Gastrocnemius medialis (tissue), 4 donors: ENCODE results near the gene HTT-AS. TPM values are rescaled to one million over a fixed set of nuclear protein-coding genes. Genes with fewer than 3 reads are reported as not detected.

Experiments
- ATAC-seq, 2 donors: fragments of 150-250 bp; one replicate each; pipeline ENCODE4 v1.9.1; 2016
- DNase-seq, 2 donors: peaks; one replicate each; pipeline ENCODE4 v3.0.0-alpha.2; 2019
- H3K27ac ChIP-seq, 4 donors: fragments of 200-600 bp; sonication (generic); 1 replicate in 1 of 4; 2 replicates in 3 of 4; pipeline ENCODE4 v1.5.1; 2016 to 2018; ENCODE audit warnings: mild to moderate bottlenecking in 2 of 4, moderate library complexity in 1 of 4
- H3K27me3 ChIP-seq, 3 donors: fragments of 200-600 bp; sonication (generic) in 2 of 3; 1 replicate in 1 of 3; 2 replicates in 2 of 3; pipeline versions ENCODE4 v1.5.1 to v1.6.0; 2016 to 2019; ENCODE audit warnings: mild to moderate bottlenecking in 1 of 3, moderate library complexity in 1 of 3
- H3K36me3 ChIP-seq, 2 donors: fragments of 200-600 bp; sonication (generic) in 1 of 2; one replicate each; pipeline ENCODE4 v1.5.1; 2017 to 2018
- H3K4me1 ChIP-seq, 2 donors: fragments of 200-600 bp; sonication (generic) in 1 of 2; one replicate each; pipeline ENCODE4 v1.5.1; 2016 to 2017; ENCODE audit warnings: mild to moderate bottlenecking in 2 of 2
- H3K4me3 ChIP-seq, 4 donors: fragments of 200-600 bp; sonication (generic) in 3 of 4; 1 replicate in 1 of 4; 2 replicates in 3 of 4; pipeline ENCODE4 v1.5.1; 2016 to 2019; ENCODE audit warnings: mild to moderate bottlenecking in 2 of 4
- H3K9me3 ChIP-seq, 3 donors: fragments of 200-600 bp; sonication (generic) in 2 of 3; 1 replicate in 1 of 3; 2 replicates in 2 of 3; pipeline ENCODE4 v1.5.1; 2016 to 2019
- POLR2A ChIP-seq, 2 donors: fragments of 450-650 bp; IDR thresholded peaks; one replicate each; pipeline ENCODE4 v1.6.1; 2017; ENCODE audit warnings: antibody characterized with exemption in 2 of 2, mild to moderate bottlenecking in 2 of 2, moderate library complexity in 2 of 2
- in situ Hi-C, 4 donors: fragments of 200-750 bp; cut with MboI; loops; one replicate each; pipeline versions ENCODE4 v1.15.0 to v1.8.0; 2017; ENCODE audit warnings: low sequenced_read_pairs in 4 of 4
- intact Hi-C: fragments of 100-400 bp; cut with DNase I; formaldehyde crosslinking; loops from one replicate; pipeline ENCODE4 v1.15.1; 2023; ENCODE audit warnings: low total_unique reads
- total RNA-seq, 4 donors: library from RNA; depleted of rRNA; stranded (reverse); fragments of >200 nt; gene quantifications; one replicate each; pipeline versions ENCODE4 v1.1.0 to v1.2.3, GENCODE V29; 2016
- TF ChIP-seq, protein P1 (sequence below), 5 experiments: fragments of 450-650 bp in 3 of 5; fragments of 200-600 bp in 2 of 5; sonication (generic) in 2 of 5; IDR thresholded peaks in 4 of 5; conservative IDR thresholded peaks in 1 of 5; 1 replicate in 4 of 5; 2 replicates in 1 of 5; pipeline ENCODE4 v1.5.1; 2016 to 2019; ENCODE audit warnings: antibody characterized with exemption in 5 of 5, mild to moderate bottlenecking in 3 of 5, moderate library complexity in 3 of 5

The HTT-AS gene
- total RNA-seq, 4 donors from 2014 or later, result not detected

DNA sequence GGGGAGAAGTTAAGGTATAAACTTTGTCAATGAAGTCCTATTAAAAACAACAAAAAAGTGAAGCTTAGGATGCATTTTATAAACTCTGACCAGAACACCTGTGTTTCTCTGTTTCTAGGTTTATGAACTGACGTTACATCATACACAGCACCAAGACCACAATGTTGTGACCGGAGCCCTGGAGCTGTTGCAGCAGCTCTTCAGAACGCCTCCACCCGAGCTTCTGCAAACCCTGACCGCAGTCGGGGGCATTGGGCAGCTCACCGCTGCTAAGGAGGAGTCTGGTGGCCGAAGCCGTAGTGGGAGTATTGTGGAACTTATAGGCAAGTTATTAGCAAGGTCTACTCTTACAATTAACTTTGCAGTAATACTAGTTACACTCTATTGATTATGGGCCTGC, 46.8 kb upstream of the HTT-AS start:
- Histone ChIP-seq H3K27me3 (no peaks in the 10 kb centered on the region), H3K27ac (peak overlapping the region in 3 of 4 donors; percentile 73 to 80 (median 77)), H3K4me3 (no peak overlapping the region), H3K4me1 (peaks cover 23 to 25% of the 10 kb centered on the region in 2 donors), H3K36me3 (peaks cover 0 to 32% of the 10 kb centered on the region in 2 donors), H3K9me3 (no peaks in the 10 kb centered on the region)
- intact Hi-C loops (no loop called here), in situ Hi-C loops (no loop called here)
- TF ChIP-seq, protein P1, sequence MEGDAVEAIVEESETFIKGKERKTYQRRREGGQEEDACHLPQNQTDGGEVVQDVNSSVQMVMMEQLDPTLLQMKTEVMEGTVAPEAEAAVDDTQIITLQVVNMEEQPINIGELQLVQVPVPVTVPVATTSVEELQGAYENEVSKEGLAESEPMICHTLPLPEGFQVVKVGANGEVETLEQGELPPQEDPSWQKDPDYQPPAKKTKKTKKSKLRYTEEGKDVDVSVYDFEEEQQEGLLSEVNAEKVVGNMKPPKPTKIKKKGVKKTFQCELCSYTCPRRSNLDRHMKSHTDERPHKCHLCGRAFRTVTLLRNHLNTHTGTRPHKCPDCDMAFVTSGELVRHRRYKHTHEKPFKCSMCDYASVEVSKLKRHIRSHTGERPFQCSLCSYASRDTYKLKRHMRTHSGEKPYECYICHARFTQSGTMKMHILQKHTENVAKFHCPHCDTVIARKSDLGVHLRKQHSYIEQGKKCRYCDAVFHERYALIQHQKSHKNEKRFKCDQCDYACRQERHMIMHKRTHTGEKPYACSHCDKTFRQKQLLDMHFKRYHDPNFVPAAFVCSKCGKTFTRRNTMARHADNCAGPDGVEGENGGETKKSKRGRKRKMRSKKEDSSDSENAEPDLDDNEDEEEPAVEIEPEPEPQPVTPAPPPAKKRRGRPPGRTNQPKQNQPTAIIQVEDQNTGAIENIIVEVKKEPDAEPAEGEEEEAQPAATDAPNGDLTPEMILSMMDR (IDR thresholded peaks at IDR 0.05 in 4 of 5, conservative IDR thresholded peaks at IDR 0.05 in 1 of 5), result no peak
- no peak for TF ChIP-seq POLR2A (IDR thresholded peaks at IDR 0.05)
- ATAC-seq (no peak), DNase-seq (no peak)

DNA sequence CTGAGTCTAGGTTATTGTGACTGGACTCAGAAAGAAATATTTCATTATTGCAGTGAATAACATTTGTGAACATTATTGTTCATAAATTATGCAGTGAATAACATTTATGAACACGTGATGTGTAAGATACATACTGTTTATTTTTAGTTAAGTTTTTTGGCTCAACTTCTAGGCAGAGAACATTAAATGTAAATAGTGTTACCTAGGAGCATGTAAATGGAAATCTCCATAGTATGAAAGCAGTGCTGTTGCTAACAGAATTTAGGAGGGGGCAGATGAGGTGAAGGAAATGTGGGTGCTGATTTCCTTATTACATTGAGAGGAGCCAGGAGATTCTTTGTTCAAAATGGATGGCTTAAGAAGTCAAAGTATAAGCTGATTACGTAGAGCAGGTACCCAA, 45.1 kb upstream of the HTT-AS start:
- Histone ChIP-seq H3K27me3 (no peaks in the 10 kb centered on the region), H3K9me3 (no peaks in the 10 kb centered on the region), H3K36me3 (peaks cover 0 to 37% of the 10 kb centered on the region in 2 donors), H3K4me1 (peaks cover 31% of the 10 kb centered on the region in 2 donors), H3K27ac (peak overlapping the region in 1 of 4 donors; percentile 5), H3K4me3 (no peak overlapping the region)
- ATAC-seq (no peak), DNase-seq (no peak)
- intact Hi-C loops (no loop called here), in situ Hi-C loops (no loop called here)
- no peak for TF ChIP-seq POLR2A (IDR thresholded peaks at IDR 0.05)
- TF ChIP-seq, protein P1 (IDR thresholded peaks at IDR 0.05 in 4 of 5, conservative IDR thresholded peaks at IDR 0.05 in 1 of 5), result no peak

DNA sequence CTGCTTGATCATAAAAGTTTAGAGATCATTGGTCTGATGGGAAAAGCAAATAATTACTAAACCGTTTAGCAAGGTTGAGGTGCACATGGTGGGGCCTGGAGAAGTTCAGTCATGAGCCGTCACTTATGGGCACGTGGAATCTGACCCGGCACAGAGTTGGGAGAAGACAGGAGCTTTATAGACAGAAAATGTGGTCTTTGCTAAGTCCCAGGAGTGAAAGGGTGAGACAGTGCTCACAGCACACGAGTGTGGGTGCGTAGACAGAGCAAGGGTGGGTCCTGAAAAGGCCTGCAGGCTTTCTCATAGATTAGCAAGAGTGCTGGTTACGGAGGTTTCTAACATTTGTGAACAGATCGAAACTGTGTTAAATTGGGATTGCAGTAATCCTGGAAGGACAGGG, 44.0 kb upstream of the HTT-AS start:
- Histone ChIP-seq H3K27me3 (no peaks in the 10 kb centered on the region), H3K9me3 (no peaks in the 10 kb centered on the region), H3K4me3 (no peak overlapping the region), H3K4me1 (peaks cover 35% of the 10 kb centered on the region in 2 donors), H3K36me3 (peaks cover 0 to 37% of the 10 kb centered on the region in 2 donors), H3K27ac (no peak overlapping the region)
- no peak for ATAC-seq
- in situ Hi-C loops, result no loop called here
- intact Hi-C loops, result no loop called here
- no peak for TF ChIP-seq POLR2A (IDR thresholded peaks at IDR 0.05)
- TF ChIP-seq, protein P1 (IDR thresholded peaks at IDR 0.05 in 4 of 5, conservative IDR thresholded peaks at IDR 0.05 in 1 of 5), result no peak
- no peak for DNase-seq

DNA sequence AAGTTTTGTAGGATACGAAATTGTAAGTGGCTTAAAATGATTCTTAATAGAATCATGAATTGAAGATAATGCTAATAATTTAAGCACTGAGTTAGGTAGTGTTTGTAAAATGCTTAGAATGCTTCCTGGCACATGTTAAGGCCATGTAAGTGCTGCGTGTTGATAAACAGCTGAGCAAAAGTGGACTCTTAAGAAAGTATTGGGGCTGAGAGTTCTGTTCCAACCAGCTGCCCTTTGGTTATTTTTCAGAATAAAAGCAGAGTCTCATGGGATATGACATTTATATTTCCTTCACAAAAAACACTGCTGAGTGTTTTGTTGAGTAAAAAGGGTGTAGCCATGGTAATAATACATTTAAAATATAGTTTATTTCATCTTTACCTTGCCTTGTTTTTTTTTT, 42.6 kb upstream of the HTT-AS start:
- TF ChIP-seq, protein P1 (IDR thresholded peaks at IDR 0.05 in 4 of 5, conservative IDR thresholded peaks at IDR 0.05 in 1 of 5), result no peak
- TF ChIP-seq POLR2A (IDR thresholded peaks at IDR 0.05), result no peak
- Histone ChIP-seq H3K4me3 (no peak overlapping the region), H3K27me3 (no peaks in the 10 kb centered on the region), H3K4me1 (peaks cover 35% of the 10 kb centered on the region in 2 donors), H3K27ac (peak overlapping the region; percentile 0 to 84 (median 66)), H3K36me3 (peaks cover 0 to 37% of the 10 kb centered on the region in 2 donors), H3K9me3 (no peaks in the 10 kb centered on the region)
- intact Hi-C loops, result no loop called here
- no peak for ATAC-seq
- DNase-seq, result no peak
- in situ Hi-C loops, result no loop called here
